Suprapubic skin (tissue), 4 donors: ENCODE measurements around the gene KLHL25. TPM values are rescaled to one million over a fixed set of nuclear protein-coding genes. Genes with fewer than 3 reads are reported as not detected.
"Not testable (repeated sequence)": the region's sequence is repeated elsewhere in the genome, so short reads cannot be mapped to it uniquely, and the experiment has no call there.

Source experiments
- DNase-seq, 2 donors: peaks; one replicate each; pipeline ENCODE4 v3.0.0-alpha.2; 2019; ENCODE audit warnings: low spot score in 2 of 2
- H3K27ac ChIP-seq: fragments of 200-600 bp; sonication (generic); one replicate; pipeline ENCODE4 v1.5.1; 2019
- H3K27me3 ChIP-seq: fragments of 200-600 bp; sonication (generic); one replicate; pipeline ENCODE4 v1.5.1; 2019
- H3K36me3 ChIP-seq: fragments of 200-600 bp; sonication (generic); one replicate; pipeline ENCODE4 v1.5.1; 2019
- H3K4me1 ChIP-seq: fragments of 200-600 bp; sonication (generic); one replicate; pipeline ENCODE4 v1.5.1; 2019
- H3K4me3 ChIP-seq: fragments of 200-600 bp; sonication (generic); one replicate; pipeline ENCODE4 v1.5.1; 2019; ENCODE audit warnings: mild to moderate bottlenecking
- H3K9me3 ChIP-seq: fragments of 200-600 bp; sonication (generic); one replicate; pipeline ENCODE4 v1.5.1; 2019
- CTCF ChIP-seq, 2 donors: fragments of 200-600 bp in 1 of 2; fragments of 450-650 bp in 1 of 2; sonication (generic) in 1 of 2; IDR thresholded peaks; one replicate each; pipeline ENCODE4 v1.5.1; 2016 to 2019; ENCODE audit warnings: antibody characterized with exemption in 2 of 2, mild to moderate bottlenecking in 1 of 2, moderate library complexity in 1 of 2
- EP300 ChIP-seq: sonication (generic); formaldehyde crosslinking; IDR thresholded peaks from one replicate; pipeline ENCODE4 v1.6.1; 2017; ENCODE audit warnings: antibody characterized with exemption
- POLR2A ChIP-seq, 2 donors: fragments of 450-650 bp; IDR thresholded peaks; one replicate each; pipeline ENCODE4 v1.6.1; 2017; ENCODE audit warnings: antibody characterized with exemption in 2 of 2, mild to moderate bottlenecking in 2 of 2, moderate library complexity in 2 of 2
- POLR2AphosphoS5 ChIP-seq, 3 donors: sonication (generic); formaldehyde crosslinking; IDR thresholded peaks; one replicate each; pipeline ENCODE4 v1.6.1; 2017; ENCODE audit warnings: antibody characterized with exemption in 3 of 3
- WGBS: methylation state at CpG from one replicate; pipeline ENCODE4 v1.1.5; 2018; 5-methylcytosine and 5-hydroxymethylcytosine counted together
- total RNA-seq, 4 donors: library from RNA; depleted of rRNA; stranded (reverse); fragments of >200 nt; gene quantifications; one replicate each; pipeline ENCODE4 v1.1.0, GENCODE V29; 2016

Gene KLHL25
- total RNA-seq, 4 donors from 2014 or later = 14.4 to 24.8 (median 18.5) TPM

DNA sequence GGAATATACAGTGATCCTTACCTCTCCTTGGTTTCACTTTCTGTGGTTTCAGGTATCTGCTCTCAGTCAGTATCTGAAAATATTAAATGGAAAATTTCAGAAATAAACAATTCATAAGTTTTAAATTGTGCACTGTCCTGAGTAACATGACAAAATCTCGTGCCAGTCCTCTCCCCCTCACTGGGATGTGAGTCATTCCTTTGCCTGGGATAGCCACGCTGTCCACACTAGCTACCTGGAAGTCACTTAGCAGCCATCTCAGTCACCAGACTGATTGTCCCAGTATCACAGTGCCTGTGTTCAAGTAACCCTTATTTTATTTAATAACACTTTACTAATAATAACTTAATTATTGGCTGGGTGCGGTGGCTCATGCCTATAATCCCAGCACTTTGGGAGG lies 15.3 kb upstream of the KLHL25 start:
- WGBS = 75% methylated on average over 3 of the region's 3 CpGs
- Histone ChIP-seq H3K36me3 (no peaks in the 10 kb centered on the region), H3K4me3 (no peak overlapping the region), H3K27ac (no peak overlapping the region), H3K27me3 (no peaks in the 10 kb centered on the region), H3K9me3 (no peaks in the 10 kb centered on the region), H3K4me1 (no peaks in the 10 kb centered on the region)
- TF ChIP-seq CTCF (IDR thresholded peaks at IDR 0.05) (no peak), EP300 (no peak), POLR2AphosphoS5 (IDR thresholded peaks at IDR 0.05) (no peak), POLR2A (IDR thresholded peaks at IDR 0.05) (no peak)
- DNase-seq = no peak

- H3K9me3 ChIP-seq = no peaks in the 10 kb centered on the region
- no peak for TF ChIP-seq POLR2A (IDR thresholded peaks at IDR 0.05)
- TF ChIP-seq EP300 = no peak
- no peaks in the 10 kb centered on the region for H3K36me3 ChIP-seq
- H3K27ac ChIP-seq = no peak overlapping the region
- WGBS = 60% methylated on average over 3 of the region's 3 CpGs
- DNase-seq = no peak
- H3K4me3 ChIP-seq = no peak overlapping the region
- peaks cover 3% of the 10 kb centered on the region for H3K4me1 ChIP-seq
- H3K27me3 ChIP-seq = no peaks in the 10 kb centered on the region
Measured at GRCh38 chr15:85805420-85805819, 10.7 kb upstream of the KLHL25 start.

GRCh38 chr15:85804481-85805170 lies 9.9 kb upstream of the KLHL25 start:
- WGBS = 65% methylated on average over 7 of the region's 7 CpGs
- no peak for DNase-seq

DNA sequence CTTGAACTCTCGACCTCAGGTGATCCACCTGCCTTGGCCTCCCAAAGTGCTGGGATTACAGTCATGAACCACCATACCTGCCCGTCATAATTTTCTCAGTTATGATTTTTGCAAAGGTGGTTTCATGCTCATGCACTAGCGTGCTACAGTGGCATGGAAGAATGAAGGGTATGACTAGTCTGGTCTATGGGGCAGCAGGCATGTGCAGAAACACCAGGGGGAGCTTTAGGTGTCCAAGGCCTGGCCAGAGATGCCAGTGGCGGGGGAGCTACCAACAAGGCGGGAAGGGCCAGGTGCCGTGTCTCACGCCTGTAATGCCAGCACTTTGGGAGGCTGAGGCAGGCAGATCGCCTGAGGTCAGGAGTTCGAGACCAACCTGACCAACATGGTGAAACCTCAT lies 7.9 kb upstream of the KLHL25 start:
- WGBS = 83% methylated on average over 9 of the region's 9 CpGs
- H3K27ac ChIP-seq, H3K27me3 ChIP-seq, H3K36me3 ChIP-seq, H3K4me3 ChIP-seq, DNase-seq, H3K4me1 ChIP-seq, H3K9me3 ChIP-seq: not testable (repeated sequence)

More at GRCh38 chr15:85804481-85805170, 9.9 kb upstream of the KLHL25 start:
- TF ChIP-seq CTCF (IDR thresholded peaks at IDR 0.05) (no peak), POLR2AphosphoS5 (IDR thresholded peaks at IDR 0.05) (no peak), EP300 (no peak), POLR2A (IDR thresholded peaks at IDR 0.05) (no peak)
- Histone ChIP-seq H3K9me3 (no peaks in the 10 kb centered on the region), H3K4me3 (no peak overlapping the region), H3K4me1 (peaks cover 7% of the 10 kb centered on the region), H3K36me3 (no peaks in the 10 kb centered on the region), H3K27me3 (no peaks in the 10 kb centered on the region), H3K27ac (no peak overlapping the region)

DNA sequence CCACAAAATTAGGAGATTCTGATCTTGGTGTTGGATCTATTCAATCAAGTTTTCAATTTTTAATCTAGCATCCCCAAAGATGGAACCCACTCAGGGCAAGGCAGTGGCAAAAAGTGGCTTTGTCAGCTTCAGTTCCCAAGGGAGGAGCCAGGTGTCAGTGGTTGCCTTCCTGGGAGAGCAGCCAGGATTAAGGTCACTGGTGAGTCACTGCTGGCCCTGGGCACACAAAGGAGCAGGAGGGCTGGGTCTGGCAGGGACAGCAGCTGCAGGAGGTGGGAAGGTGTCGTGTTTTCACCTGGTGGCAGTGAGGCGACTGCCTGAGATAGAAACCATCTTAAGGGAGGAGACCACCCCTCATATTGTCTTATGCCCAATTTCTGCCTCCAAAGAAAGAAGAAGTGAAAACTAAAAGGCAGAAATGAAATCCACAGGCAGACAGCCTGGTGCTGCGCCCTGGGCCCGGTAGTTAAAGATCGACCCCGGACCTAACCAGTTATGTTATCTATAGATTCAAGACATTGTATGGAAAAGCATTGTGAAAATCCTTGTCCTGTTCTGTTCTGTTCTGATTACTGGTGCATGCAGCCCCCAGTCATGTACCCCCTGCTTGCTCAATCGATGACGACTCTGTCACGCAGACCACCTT lies 5.9 kb upstream of the KLHL25 start:
- no peak for DNase-seq
- WGBS = 82% methylated on average over 9 of the region's 9 CpGs
- Histone ChIP-seq H3K36me3 (no peaks in the 10 kb centered on the region), H3K27me3 (no peaks in the 10 kb centered on the region), H3K27ac (no peak overlapping the region), H3K9me3 (no peaks in the 10 kb centered on the region), H3K4me1 (peaks cover 11% of the 10 kb centered on the region), H3K4me3 (no peak overlapping the region)
- TF ChIP-seq POLR2AphosphoS5 (IDR thresholded peaks at IDR 0.05) (peak in 1 of 3 donors; percentile 16), EP300 (no peak)

- H3K9me3 ChIP-seq, H3K36me3 ChIP-seq, H3K27ac ChIP-seq, DNase-seq, H3K4me3 ChIP-seq, H3K27me3 ChIP-seq: not testable (repeated sequence)
- WGBS = 92% methylated on average over 7 of the region's 7 CpGs
- peaks cover 37% of the 10 kb centered on the region for H3K4me1 ChIP-seq
Measured at GRCh38 chr15:85796371-85796770, 1.6 kb upstream of the KLHL25 start.

- Histone ChIP-seq H3K4me1 (peaks cover 35% of the 10 kb centered on the region), H3K9me3 (no peaks in the 10 kb centered on the region), H3K4me3 (peak overlapping the region; percentile 84), H3K27ac (no peak overlapping the region), H3K36me3 (no peaks in the 10 kb centered on the region), H3K27me3 (no peaks in the 10 kb centered on the region)
- DNase-seq = no peak
- TF ChIP-seq CTCF (IDR thresholded peaks at IDR 0.05) = no peak
- no peak for TF ChIP-seq EP300
- no peak for TF ChIP-seq POLR2A (IDR thresholded peaks at IDR 0.05)
- no peak for TF ChIP-seq POLR2AphosphoS5 (IDR thresholded peaks at IDR 0.05)
- WGBS = 37% methylated on average over 15 of the region's 15 CpGs
Measured at GRCh38 chr15:85795337-85796305, 896 bp upstream of the KLHL25 start.
